Measurements from ENCODE around the gene ZNF280A.
"Not testable (repeated sequence)": the region's sequence is repeated elsewhere in the genome, so short reads cannot be mapped to it uniquely, and the experiment has no call there.

The ZNF280A gene

GRCh38 chr22:22538226-22538989, 18.3 kb upstream of the ZNF280A start:
- no peak for FAIRE-seq

GRCh38 chr22:22536916-22537315, 16.8 kb upstream of the ZNF280A start:
- no peak for FAIRE-seq

GRCh38 chr22:22536515-22536914, 16.4 kb upstream of the ZNF280A start:
- no peak for FAIRE-seq

GRCh38 chr22:22535662-22536061, 15.6 kb upstream of the ZNF280A start:
- no peak for FAIRE-seq

- no peak for FAIRE-seq
Observed at GRCh38 chr22:22534604-22535415, 14.7 kb upstream of the ZNF280A start.

GRCh38 chr22:22533863-22534262, 13.8 kb upstream of the ZNF280A start:
- no peak for FAIRE-seq

- no peak for FAIRE-seq
Observed at GRCh38 chr22:22533417-22533816, 13.3 kb upstream of the ZNF280A start.

- FAIRE-seq, result not testable (repeated sequence)
Observed at GRCh38 chr22:22532547-22533071, 12.5 kb upstream of the ZNF280A start.

GRCh38 chr22:22531770-22532546, 11.9 kb upstream of the ZNF280A start:
- FAIRE-seq, result no peak

GRCh38 chr22:22528780-22529179, 8.7 kb upstream of the ZNF280A start:
- FAIRE-seq, result no peak

- FAIRE-seq, result no peak
Observed at GRCh38 chr22:22527312-22527711, 7.2 kb upstream of the ZNF280A start.

- FAIRE-seq, result no peak
Observed at GRCh38 chr22:22526125-22526912, 6.2 kb upstream of the ZNF280A start.

- no peak for FAIRE-seq
Observed at GRCh38 chr22:22523494-22523893, 3.4 kb upstream of the ZNF280A start.

- no peak for FAIRE-seq
Observed at GRCh38 chr22:22521631-22522030, 1.6 kb upstream of the ZNF280A start.

GRCh38 chr22:22520667-22521602, 865 bp upstream of the ZNF280A start:
- FAIRE-seq, result no peak

- no peak for FAIRE-seq
Observed at GRCh38 chr22:22519591-22519990, 479 bp downstream of the ZNF280A start.

GRCh38 chr22:22516992-22517391, 3.1 kb downstream of the ZNF280A start:
- FAIRE-seq, result no peak

- FAIRE-seq, result no peak
Observed at GRCh38 chr22:22515890-22516289, 4.2 kb downstream of the ZNF280A start.

GRCh38 chr22:22514431-22514830, 5.6 kb downstream of the ZNF280A start:
- FAIRE-seq, result not testable (repeated sequence)

- FAIRE-seq, result no peak
Observed at GRCh38 chr22:22513619-22514018, 6.5 kb downstream of the ZNF280A start.

GRCh38 chr22:22512951-22513350, 7.1 kb downstream of the ZNF280A start:
- FAIRE-seq, result no peak

All from TTC549 (cell line).